B cell (primary cell): ENCODE data around the gene HSD17B1. TPM values are rescaled to one million over a fixed set of nuclear protein-coding genes. Genes with fewer than 3 reads are reported as not detected.

Experiments
- ATAC-seq: fragments of 200-7000 bp; cut with Tn5 transposase; one replicate; pipeline ENCODE4 v1.10.0; 2021; ENCODE audit warnings: low read depth, mild to moderate bottlenecking, moderate number of reproducible peaks, moderate library complexity
- CTCF ChIA-PET: fragments of 350-600 bp; sonication (Branson Sonifier 250); formaldehyde crosslinking; loops from one replicate; lab custom pipeline; 2021; ENCODE audit warnings: antibody characterized with exemption, inconsistent platforms; lab: Charles Lee
- POLR2A ChIA-PET: fragments of 350-600 bp; sonication (Branson Sonifier 250); formaldehyde crosslinking; loops from one replicate; lab custom pipeline; 2021; ENCODE audit warnings: antibody characterized with exemption; lab: Charles Lee
- DNase-seq: peaks from one replicate; pipeline ENCODE4 v3.0.0; 2013
- H2AFZ ChIP-seq: 2 replicates; pipeline ENCODE4 v1.6.1; 2012; ENCODE audit warnings: mild to moderate bottlenecking, low read depth, low read length; ENCODE audit not compliant: insufficient read depth, poor library complexity, severe bottlenecking
- H3K27ac ChIP-seq, 2 donors: 1 replicate in 1 of 2; 2 replicates in 1 of 2; pipeline ENCODE4 v1.5.1; 2012 to 2013; ENCODE audit warnings: low read length in 2 of 2, mild to moderate bottlenecking in 2 of 2, moderate library complexity in 1 of 2
- H3K27me3 ChIP-seq, 4 experiments: fragments of 200-600 bp in 1 of 4; sonication (generic) in 1 of 4; replicated peaks in 1 of 4; 1 replicate in 2 of 4; 2 replicates in 2 of 4; pipeline versions ENCODE4 v1.6.1 to v1.7.0; 2013 to 2016; ENCODE audit warnings: low read length in 3 of 4, mild to moderate bottlenecking in 2 of 4, mixed read lengths in 1 of 4, moderate library complexity in 1 of 4; ENCODE audit not compliant: insufficient read depth in 4 of 4, control insufficient read depth in 3 of 4; ENCODE audit errors: control extremely low read depth in 1 of 4
- H3K36me3 ChIP-seq, 2 experiments: replicated peaks in 1 of 2; 1 replicate in 1 of 2; 2 replicates in 1 of 2; pipeline versions ENCODE4 v1.6.1 to v1.7.1; 2013; ENCODE audit warnings: low read length in 1 of 2; ENCODE audit not compliant: insufficient read depth in 2 of 2, control insufficient read depth in 1 of 2; ENCODE audit errors: control extremely low read depth in 1 of 2, extremely low read depth in 1 of 2
- H3K4me1 ChIP-seq, 2 donors: fragments of 200-600 bp in 1 of 2; sonication (generic) in 1 of 2; 1 replicate in 1 of 2; 2 replicates in 1 of 2; pipeline versions ENCODE4 v1.5.1 to v1.6.1; 2013 to 2017; ENCODE audit warnings: low read length in 2 of 2; ENCODE audit not compliant: control insufficient read depth in 2 of 2, insufficient read depth in 2 of 2
- H3K4me2 ChIP-seq: replicated peaks from 2 replicates; pipeline ENCODE3; 2012; ENCODE audit warnings: mild to moderate bottlenecking, low read depth, low read length; ENCODE audit not compliant: poor library complexity, severe bottlenecking
- H3K4me3 ChIP-seq, 5 experiments: fragments of 200-600 bp in 1 of 5; sonication (generic) in 1 of 5; 1 replicate in 3 of 5; 2 replicates in 2 of 5; pipeline versions ENCODE4 v1.5.1 to v1.7.0; 2011 to 2016; ENCODE audit warnings: low read length in 4 of 5, mild to moderate bottlenecking in 4 of 5, low read depth in 2 of 5, control low read depth in 1 of 5, moderate library complexity in 1 of 5; ENCODE audit not compliant: insufficient read depth in 1 of 5; ENCODE audit errors: control extremely low read depth in 1 of 5, extremely low read depth in 1 of 5
- H3K79me2 ChIP-seq: fragments of 200-600 bp; sonication (generic); one replicate; pipeline ENCODE4 v1.6.0; 2016; ENCODE audit warnings: low read length; ENCODE audit not compliant: control insufficient read depth, insufficient read depth
- H3K9ac ChIP-seq: fragments of 200-600 bp; sonication (generic); 2 replicates; pipeline ENCODE4 v1.6.1; 2017; ENCODE audit warnings: mild to moderate bottlenecking, low read length, moderate library complexity
- H3K9me3 ChIP-seq, 3 donors: one replicate each; pipeline versions ENCODE4 v1.6.1 to v1.7.1; 2013; ENCODE audit warnings: low read length in 2 of 3; ENCODE audit not compliant: control insufficient read depth in 2 of 3, insufficient read depth in 1 of 3; ENCODE audit errors: control extremely low read depth in 1 of 3
- H4K20me1 ChIP-seq: 2 replicates; pipeline ENCODE4 v1.6.0; 2012; ENCODE audit warnings: mild to moderate bottlenecking, low read length; ENCODE audit not compliant: insufficient read depth, control insufficient read depth, poor library complexity, severe bottlenecking
- H3K27ac Mint-ChIP-seq: one replicate; pipeline ENCODE4 v1.8.0; 2021; ENCODE audit warnings: mixed read lengths
- H3K27me3 Mint-ChIP-seq: one replicate; pipeline ENCODE4 v1.8.0; 2021; ENCODE audit warnings: mixed read lengths
- H3K4me1 Mint-ChIP-seq: one replicate; pipeline ENCODE4 v1.8.0; 2021; ENCODE audit warnings: mixed read lengths
- H3K4me3 Mint-ChIP-seq: one replicate; pipeline ENCODE4 v1.8.0; 2021; ENCODE audit warnings: mixed read lengths
- H3K9me3 Mint-ChIP-seq: one replicate; pipeline ENCODE4 v1.8.0; 2022; ENCODE audit warnings: mixed read lengths; ENCODE audit not compliant: insufficient read depth
- EZH2 ChIP-seq: IDR thresholded peaks from 2 replicates; pipeline ENCODE4 v1.6.1; 2012; ENCODE audit warnings: borderline replicate concordance, low read depth, mild to moderate bottlenecking, moderate library complexity, low read length; ENCODE audit not compliant: insufficient read depth, poor library complexity, severe bottlenecking
- WGBS: methylation state at CpG from one replicate; pipeline ENCODE4 v1.1.5; 2013; ENCODE audit warnings: missing lambda C conversion rate; ENCODE audit not compliant: insufficient coverage; 5-methylcytosine and 5-hydroxymethylcytosine counted together
- intact Hi-C: fragments of 100-400 bp; cut with micrococcal nuclease; formaldehyde crosslinking; loops from one replicate; pipeline ENCODE4 v1.10.0; 2022
- polyA plus RNA-seq: library from polyadenylated mRNA; depleted of rRNA; stranded (reverse); fragments of >200 nt; gene quantifications from 2 replicates; pipeline ENCODE4 v1.2.3, GENCODE V29; 2012
- total RNA-seq, 2 donors: library from RNA; stranded (reverse); fragments of 120-200 nt in 1 of 2; gene quantifications; 1 replicate in 1 of 2; 2 replicates in 1 of 2; pipeline versions ENCODE4 v1.2.3 to v1.2.4, GENCODE V29; 2013 to 2022
- TF ChIP-seq, protein P1 (sequence below): fragments of 200-600 bp; IDR thresholded peaks from one replicate; pipeline ENCODE4 v1.8.0; 2022; ENCODE audit warnings: antibody characterized with exemption, mild to moderate bottlenecking

The HSD17B1 gene
- total and polyA plus RNA-seq, 2 donors (not counting 1 experiment from before 2014, with no cell fraction given), result 1.3 to 3.3 TPM

DNA sequence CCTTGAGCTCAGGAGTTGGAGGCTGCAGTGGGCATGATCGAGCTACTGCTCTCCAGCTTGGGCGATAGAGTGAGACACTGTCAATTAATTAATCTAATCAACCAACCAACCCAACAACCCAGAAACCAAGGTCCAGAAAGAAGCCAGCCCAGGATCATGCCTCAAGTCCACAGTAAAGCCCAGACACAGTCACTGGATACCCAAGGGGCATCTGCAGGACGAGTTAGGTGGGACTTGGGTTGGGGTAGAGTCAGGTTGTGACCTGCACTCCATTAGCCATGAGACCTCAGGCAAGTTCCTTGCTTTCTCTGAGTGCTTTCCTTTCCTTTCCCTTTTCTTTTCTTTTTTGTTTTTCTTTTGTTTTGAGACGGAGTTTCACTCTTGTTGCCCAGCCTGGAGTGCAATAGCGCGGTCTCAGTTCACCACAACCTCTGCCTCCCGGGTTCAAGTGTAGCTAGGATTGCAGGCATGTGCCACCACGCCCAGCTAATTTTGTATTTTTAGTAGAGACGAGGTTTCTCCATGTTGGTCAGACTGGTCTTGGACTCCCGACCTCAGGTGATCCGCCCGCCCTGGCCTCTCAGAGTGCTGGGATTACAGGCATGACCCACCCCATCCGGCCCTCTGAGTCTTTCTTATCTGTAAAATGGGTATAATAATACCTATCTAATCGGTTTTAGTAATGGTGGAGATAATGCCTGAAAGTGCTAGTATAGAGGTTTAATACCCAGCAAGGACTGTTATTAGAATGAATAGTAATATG, 3.5 kb upstream of the HSD17B1 start:
- Histone ChIP-seq H3K27me3 (no peaks in the 10 kb centered on the region), H3K36me3 (peaks cover 0 to 2% of the 10 kb centered on the region in 2 experiments), H3K4me1 (peaks cover 18 to 27% of the 10 kb centered on the region in 2 donors), H3K9me3 (no peaks in the 10 kb centered on the region), H2AFZ (no peak overlapping the region), H3K27ac (no peak overlapping the region), H3K4me3 (peak overlapping the region; percentile 15 to 66 (median 48)), H4K20me1 (peaks cover 15% of the 10 kb centered on the region), H3K9ac (peak overlapping the region; percentile 62), H3K4me2 (peak overlapping the region; percentile 80), H3K79me2 (peaks cover 8% of the 10 kb centered on the region)
- no peak for TF ChIP-seq EZH2
- TF ChIP-seq, protein P1, sequence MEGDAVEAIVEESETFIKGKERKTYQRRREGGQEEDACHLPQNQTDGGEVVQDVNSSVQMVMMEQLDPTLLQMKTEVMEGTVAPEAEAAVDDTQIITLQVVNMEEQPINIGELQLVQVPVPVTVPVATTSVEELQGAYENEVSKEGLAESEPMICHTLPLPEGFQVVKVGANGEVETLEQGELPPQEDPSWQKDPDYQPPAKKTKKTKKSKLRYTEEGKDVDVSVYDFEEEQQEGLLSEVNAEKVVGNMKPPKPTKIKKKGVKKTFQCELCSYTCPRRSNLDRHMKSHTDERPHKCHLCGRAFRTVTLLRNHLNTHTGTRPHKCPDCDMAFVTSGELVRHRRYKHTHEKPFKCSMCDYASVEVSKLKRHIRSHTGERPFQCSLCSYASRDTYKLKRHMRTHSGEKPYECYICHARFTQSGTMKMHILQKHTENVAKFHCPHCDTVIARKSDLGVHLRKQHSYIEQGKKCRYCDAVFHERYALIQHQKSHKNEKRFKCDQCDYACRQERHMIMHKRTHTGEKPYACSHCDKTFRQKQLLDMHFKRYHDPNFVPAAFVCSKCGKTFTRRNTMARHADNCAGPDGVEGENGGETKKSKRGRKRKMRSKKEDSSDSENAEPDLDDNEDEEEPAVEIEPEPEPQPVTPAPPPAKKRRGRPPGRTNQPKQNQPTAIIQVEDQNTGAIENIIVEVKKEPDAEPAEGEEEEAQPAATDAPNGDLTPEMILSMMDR, result no peak
- 92% methylated on average over 6 of the region's 14 CpGs for WGBS
- DNase-seq (no peak), ATAC-seq (no peak)
- ChIA-PET CTCF (interaction anchor here (0.5 to 3.0 kb wide), 13 partner anchors 10 to 580 kb away, joined by 3 to 39 read pairs (median 5); partner anchors contain the start of genes MLX, NAGLU, PSMC3IP and STAT3), POLR2A (interaction anchor here (0.6 to 2.1 kb wide), 7 partner anchors 13 to 275 kb away, joined by 3 to 12 read pairs (median 6); partner anchors contain the start of genes BECN1, MLX, NAGLU and PSMC3IP)
- Mint-ChIP-seq H3K27ac (peak overlapping the region; percentile 50), H3K9me3 (no peaks in the 10 kb centered on the region), H3K27me3 (no peaks in the 10 kb centered on the region), H3K4me1 (peaks cover 23% of the 10 kb centered on the region), H3K4me3 (peak overlapping the region; percentile 74)
- intact Hi-C loops, result loop anchor here (1.0 kb wide), 5 partner anchors 13 to 29 kb away; partner anchors contain the start of genes COASY, MLX and NAGLU
